Esophagus muscularis mucosa (tissue), 3 donors: Measurements from ENCODE around the gene EML6.

Experiments
- POLR2A ChIP-seq: fragments of 450-650 bp; IDR thresholded peaks from one replicate; pipeline ENCODE4 v1.6.1; 2017; ENCODE audit warnings: antibody characterized with exemption, moderate library complexity, mild to moderate bottlenecking, low read depth
- POLR2AphosphoS5 ChIP-seq, 2 donors: sonication (generic); formaldehyde crosslinking; IDR thresholded peaks; one replicate each; pipeline ENCODE4 v1.6.1; 2017; ENCODE audit warnings: antibody characterized with exemption in 2 of 2
- TF ChIP-seq, protein P1 (sequence below), 3 experiments: fragments of 200-600 bp in 2 of 3; fragments of 450-650 bp in 1 of 3; sonication (generic) in 2 of 3; IDR thresholded peaks; one replicate each; pipeline ENCODE4 v1.5.1; 2017 to 2019; ENCODE audit warnings: antibody characterized with exemption in 3 of 3, mild to moderate bottlenecking in 2 of 3, moderate library complexity in 1 of 3

DNA sequence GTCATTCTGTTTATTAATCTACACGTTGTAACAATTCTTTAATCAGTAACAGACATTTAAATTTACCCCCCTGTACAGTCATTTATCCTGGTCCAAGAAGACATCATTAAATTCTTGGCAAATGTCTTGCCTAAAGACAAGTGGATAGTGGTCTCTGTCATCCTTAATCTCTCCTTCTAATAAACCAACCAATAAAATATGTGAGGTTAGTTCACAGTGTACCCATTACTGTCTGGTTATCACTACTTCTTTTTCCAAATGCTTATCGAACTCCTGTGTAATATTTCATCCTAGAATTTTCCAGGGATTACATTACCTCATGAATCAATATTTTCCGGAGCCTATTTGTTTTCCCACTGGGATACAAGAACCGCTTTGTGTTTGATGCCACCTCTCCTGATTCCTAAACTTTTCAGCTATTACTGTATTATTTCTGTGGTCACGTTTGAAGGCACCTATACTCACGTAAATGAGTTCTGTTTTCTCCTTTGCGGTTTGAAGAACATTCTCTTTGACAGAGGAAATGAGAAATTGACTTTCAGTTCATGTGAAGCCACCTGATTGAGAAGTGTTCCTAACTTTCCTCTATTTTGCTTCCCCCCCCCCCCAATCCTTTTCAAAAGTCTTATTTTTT, 195.3 kb downstream of the EML6 start:
- TF ChIP-seq, protein P1, sequence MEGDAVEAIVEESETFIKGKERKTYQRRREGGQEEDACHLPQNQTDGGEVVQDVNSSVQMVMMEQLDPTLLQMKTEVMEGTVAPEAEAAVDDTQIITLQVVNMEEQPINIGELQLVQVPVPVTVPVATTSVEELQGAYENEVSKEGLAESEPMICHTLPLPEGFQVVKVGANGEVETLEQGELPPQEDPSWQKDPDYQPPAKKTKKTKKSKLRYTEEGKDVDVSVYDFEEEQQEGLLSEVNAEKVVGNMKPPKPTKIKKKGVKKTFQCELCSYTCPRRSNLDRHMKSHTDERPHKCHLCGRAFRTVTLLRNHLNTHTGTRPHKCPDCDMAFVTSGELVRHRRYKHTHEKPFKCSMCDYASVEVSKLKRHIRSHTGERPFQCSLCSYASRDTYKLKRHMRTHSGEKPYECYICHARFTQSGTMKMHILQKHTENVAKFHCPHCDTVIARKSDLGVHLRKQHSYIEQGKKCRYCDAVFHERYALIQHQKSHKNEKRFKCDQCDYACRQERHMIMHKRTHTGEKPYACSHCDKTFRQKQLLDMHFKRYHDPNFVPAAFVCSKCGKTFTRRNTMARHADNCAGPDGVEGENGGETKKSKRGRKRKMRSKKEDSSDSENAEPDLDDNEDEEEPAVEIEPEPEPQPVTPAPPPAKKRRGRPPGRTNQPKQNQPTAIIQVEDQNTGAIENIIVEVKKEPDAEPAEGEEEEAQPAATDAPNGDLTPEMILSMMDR (IDR thresholded peaks at IDR 0.05), result no peak
- TF ChIP-seq POLR2AphosphoS5 (IDR thresholded peaks at IDR 0.05) (no peak), POLR2A (no peak)
